KMS-11 (cell line): ENCODE results near the gene ITGA5.
"Not testable (repeated sequence)": the region's sequence is repeated elsewhere in the genome, so short reads cannot be mapped to it uniquely, and the experiment has no call there.

Source experiments
- H2AFZ ChIP-seq: fragments of 200-600 bp; sonication (generic); 2 replicates; pipeline ENCODE4 v1.6.1; 2016; ENCODE audit warnings: antibody characterized with exemption, mixed run types, low read depth
- H3K27ac ChIP-seq: fragments of 200-600 bp; sonication (generic); 2 replicates; pipeline ENCODE4 v1.6.1; 2016; ENCODE audit warnings: mild to moderate bottlenecking, mixed run types
- H3K27me3 ChIP-seq: fragments of 200-600 bp; sonication (generic); 2 replicates; pipeline ENCODE4 v1.6.1; 2017; ENCODE audit warnings: mild to moderate bottlenecking, low read depth, mixed run types, moderate library complexity; ENCODE audit not compliant: insufficient read depth
- H3K36me3 ChIP-seq: fragments of 200-600 bp; sonication (generic); 2 replicates; pipeline ENCODE4 v1.6.1; 2017; ENCODE audit warnings: mild to moderate bottlenecking, mixed run types; ENCODE audit not compliant: insufficient read depth
- H3K4me1 ChIP-seq: fragments of 200-600 bp; sonication (generic); 2 replicates; pipeline ENCODE4 v1.6.1; 2016; ENCODE audit warnings: mild to moderate bottlenecking, low read depth, mixed run types; ENCODE audit not compliant: poor library complexity, severe bottlenecking
- H3K4me2 ChIP-seq: fragments of 200-600 bp; sonication (generic); 2 replicates; pipeline ENCODE4 v1.7.0; 2016; ENCODE audit warnings: mild to moderate bottlenecking, mixed run types
- H3K4me3 ChIP-seq: fragments of 200-600 bp; sonication (generic); IDR thresholded peaks from 2 replicates; pipeline ENCODE4 v1.6.1; 2017; ENCODE audit warnings: low read depth, low read length, mixed read lengths; ENCODE audit not compliant: insufficient read depth
- H3K79me2 ChIP-seq: fragments of 200-600 bp; sonication (generic); 2 replicates; pipeline ENCODE4 v1.6.1; 2016; ENCODE audit warnings: low read depth, mixed run types; ENCODE audit not compliant: insufficient read depth
- H3K9ac ChIP-seq: fragments of 200-600 bp; sonication (generic); 2 replicates; pipeline ENCODE4 v1.6.1; 2016; ENCODE audit warnings: mild to moderate bottlenecking, mixed run types
- H4K20me1 ChIP-seq: fragments of 200-600 bp; sonication (generic); 2 replicates; pipeline ENCODE4 v1.6.1; 2016; ENCODE audit warnings: mild to moderate bottlenecking, mixed run types; ENCODE audit not compliant: insufficient read depth
- TF ChIP-seq, protein P1 (sequence below): fragments of 200-600 bp; sonication (generic); conservative IDR thresholded peaks from 2 replicates; pipeline ENCODE4 v1.6.1; 2017; ENCODE audit warnings: low read depth, mild to moderate bottlenecking, antibody characterized with exemption, low read length, moderate library complexity, mixed read lengths

ITGA5 gene

DNA sequence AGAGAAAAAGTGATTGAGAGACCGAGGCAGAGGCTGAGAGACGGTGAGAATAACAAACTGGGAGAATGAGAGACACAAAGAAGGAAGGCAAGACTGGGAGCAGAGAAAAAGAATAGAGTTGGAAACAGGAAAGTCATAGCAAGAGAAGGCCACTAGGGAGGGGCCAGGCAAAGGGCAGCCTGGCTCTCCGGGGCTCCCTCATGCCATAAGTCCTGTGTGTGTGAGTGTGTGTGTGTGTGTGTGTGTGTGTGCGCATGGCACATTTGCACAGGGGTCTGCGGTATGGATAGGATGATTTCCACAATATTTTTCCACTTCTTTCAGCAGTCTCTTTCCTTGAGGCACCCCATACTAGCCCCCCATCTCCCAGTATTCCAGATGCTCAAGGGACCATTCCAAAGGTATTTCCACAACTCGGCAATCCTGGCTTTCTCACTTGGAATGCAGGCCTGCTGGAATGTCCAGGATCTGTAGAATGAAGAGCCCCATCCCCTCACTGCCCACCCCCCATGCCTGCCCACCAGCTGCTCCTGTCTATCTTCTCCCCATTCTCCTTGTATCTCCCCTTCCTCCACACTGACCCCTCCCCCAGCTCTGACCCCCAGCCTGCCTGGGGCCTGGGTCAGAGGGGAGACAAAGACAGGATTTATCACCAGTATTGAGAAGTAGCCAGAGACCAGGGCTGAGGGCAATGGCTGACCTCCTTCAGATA is 63.8 kb downstream of the ITGA5 start:
- Histone ChIP-seq H3K4me3 (no peak overlapping the region), H3K4me2 (no peak overlapping the region), H3K27me3 (no peaks in the 10 kb centered on the region), H3K9ac (no peak overlapping the region), H4K20me1 (no peaks in the 10 kb centered on the region), H2AFZ (no peak overlapping the region), H3K36me3 (no peaks in the 10 kb centered on the region; the same call in 1 of the 2 replicates), H3K27ac (no peak overlapping the region), H3K4me1 (peaks cover 19% of the 10 kb centered on the region), H3K79me2 (no peaks in the 10 kb centered on the region)
- TF ChIP-seq, protein P1, sequence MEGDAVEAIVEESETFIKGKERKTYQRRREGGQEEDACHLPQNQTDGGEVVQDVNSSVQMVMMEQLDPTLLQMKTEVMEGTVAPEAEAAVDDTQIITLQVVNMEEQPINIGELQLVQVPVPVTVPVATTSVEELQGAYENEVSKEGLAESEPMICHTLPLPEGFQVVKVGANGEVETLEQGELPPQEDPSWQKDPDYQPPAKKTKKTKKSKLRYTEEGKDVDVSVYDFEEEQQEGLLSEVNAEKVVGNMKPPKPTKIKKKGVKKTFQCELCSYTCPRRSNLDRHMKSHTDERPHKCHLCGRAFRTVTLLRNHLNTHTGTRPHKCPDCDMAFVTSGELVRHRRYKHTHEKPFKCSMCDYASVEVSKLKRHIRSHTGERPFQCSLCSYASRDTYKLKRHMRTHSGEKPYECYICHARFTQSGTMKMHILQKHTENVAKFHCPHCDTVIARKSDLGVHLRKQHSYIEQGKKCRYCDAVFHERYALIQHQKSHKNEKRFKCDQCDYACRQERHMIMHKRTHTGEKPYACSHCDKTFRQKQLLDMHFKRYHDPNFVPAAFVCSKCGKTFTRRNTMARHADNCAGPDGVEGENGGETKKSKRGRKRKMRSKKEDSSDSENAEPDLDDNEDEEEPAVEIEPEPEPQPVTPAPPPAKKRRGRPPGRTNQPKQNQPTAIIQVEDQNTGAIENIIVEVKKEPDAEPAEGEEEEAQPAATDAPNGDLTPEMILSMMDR, result no peak

DNA sequence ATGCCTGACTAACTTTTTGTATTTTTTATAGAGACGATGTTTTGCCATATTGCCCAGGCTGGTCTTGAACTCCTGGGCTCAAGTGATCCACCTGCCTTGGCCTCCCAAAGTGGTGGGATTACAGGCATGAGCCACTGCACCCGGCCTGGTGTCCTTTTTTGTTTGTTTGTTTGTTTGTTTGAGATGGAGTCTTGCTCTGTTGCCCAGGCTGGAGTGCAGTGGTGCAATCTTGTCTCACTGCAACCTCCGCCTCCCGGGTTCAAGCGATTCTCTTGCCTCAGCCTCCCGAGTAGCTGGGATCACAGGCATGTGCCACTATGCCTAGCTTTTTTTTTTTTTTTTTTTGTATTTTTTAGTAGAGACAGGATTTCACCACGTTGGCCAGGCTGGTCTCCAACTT is 64.8 kb downstream of the ITGA5 start:
- H3K27me3 ChIP-seq, H3K4me2 ChIP-seq, H3K4me3 ChIP-seq, H2AFZ ChIP-seq, H3K27ac ChIP-seq, H3K79me2 ChIP-seq, H3K36me3 ChIP-seq, H3K9ac ChIP-seq, H4K20me1 ChIP-seq: not testable (repeated sequence)
- peaks cover 11% of the 10 kb centered on the region for H3K4me1 ChIP-seq

DNA sequence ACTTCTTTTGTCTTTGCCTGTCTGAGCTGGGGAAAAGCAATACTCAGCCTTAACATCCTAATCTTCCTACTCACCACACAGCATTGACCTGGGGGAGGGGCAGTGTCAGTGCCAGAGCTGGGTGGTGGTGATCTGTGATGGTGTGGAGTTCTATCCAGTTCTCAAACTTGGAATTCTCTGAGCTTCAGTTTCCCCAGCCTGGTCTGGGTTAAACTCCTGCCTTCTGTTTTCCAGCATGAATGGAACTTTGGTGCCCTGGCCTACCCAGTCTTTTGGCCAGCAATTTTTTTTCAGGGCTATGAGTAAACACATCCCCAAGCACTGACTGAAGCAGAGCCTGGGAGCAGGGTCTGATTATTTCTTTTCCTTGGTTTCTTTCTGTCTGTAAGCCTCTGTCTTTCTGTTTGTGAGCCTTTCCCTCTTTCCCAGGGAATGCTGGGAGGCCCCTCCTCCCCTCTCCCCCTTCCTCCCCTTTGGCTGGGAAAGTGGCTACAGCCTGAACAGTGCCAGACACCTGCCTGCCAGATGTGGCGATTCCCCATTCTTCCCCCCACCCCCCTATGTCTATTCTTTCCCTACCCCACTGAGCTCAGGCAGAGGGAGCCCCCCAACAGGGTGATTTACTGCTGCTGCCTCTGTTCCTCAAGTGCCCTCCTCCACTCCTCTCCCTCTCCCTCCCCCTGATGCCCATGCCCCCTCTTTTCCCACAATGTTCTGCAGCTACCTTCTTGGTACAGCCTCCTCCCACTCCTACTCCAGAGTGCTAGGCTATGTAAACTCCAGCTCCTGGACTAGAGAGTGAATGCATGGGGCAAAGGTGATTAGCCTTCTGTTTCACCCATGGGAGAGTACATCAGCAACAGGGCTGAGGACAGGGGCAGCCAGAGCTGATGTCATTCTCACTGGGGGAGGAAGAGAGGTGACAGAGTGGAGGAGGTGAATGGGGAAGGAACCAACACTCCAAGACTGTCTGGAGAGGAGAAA is 65.9 kb downstream of the ITGA5 start:
- H3K27me3 ChIP-seq, result no peaks in the 10 kb centered on the region; the same call in 1 of the 2 replicates
- no peak overlapping the region for H3K9ac ChIP-seq
- H3K27ac ChIP-seq, result no peak overlapping the region
- TF ChIP-seq, protein P1, result no peak
- H3K4me2 ChIP-seq, result no peak overlapping the region
- H3K36me3 ChIP-seq, result peaks cover 2% of the 10 kb centered on the region; the same call in 1 of the 2 replicates
- H4K20me1 ChIP-seq, result no peaks in the 10 kb centered on the region
- no peak overlapping the region for H2AFZ ChIP-seq
- H3K79me2 ChIP-seq, result no peaks in the 10 kb centered on the region
- no peak overlapping the region for H3K4me3 ChIP-seq
- H3K4me1 ChIP-seq, result peaks cover 5% of the 10 kb centered on the region

DNA sequence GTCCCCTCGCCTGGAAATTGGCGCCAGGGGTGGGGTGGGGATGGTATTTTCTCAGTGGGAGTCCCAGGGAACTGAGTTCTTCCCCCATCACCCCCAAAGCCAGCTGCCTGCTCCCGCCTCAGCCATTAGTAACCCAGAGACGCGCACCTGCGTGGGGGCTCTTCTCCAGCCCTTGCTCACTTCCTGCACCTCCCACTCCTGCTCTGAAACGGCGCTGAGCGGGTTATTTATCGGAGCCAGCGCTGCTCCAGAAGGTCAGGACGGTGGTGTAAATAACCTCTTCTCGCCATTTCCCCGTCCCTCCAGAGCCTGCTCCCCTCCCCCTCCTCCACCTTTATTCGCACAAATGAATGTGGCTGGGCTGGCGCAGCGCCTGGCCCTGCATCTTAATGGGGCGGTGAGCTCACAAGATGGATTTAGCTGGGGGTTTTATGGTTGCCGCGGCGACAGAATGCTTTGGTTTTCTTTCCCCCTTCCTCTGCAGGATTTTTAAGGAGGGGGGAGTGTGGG is 67.0 kb downstream of the ITGA5 start:
- Histone ChIP-seq H4K20me1 (no peaks in the 10 kb centered on the region), H3K36me3 (peaks cover 7% of the 10 kb centered on the region; the same call in 1 of the 2 replicates), H2AFZ (no peak overlapping the region), H3K9ac (no peak overlapping the region), H3K4me3 (no peak overlapping the region), H3K27ac (no peak overlapping the region), H3K4me2 (no peak overlapping the region), H3K27me3 (no peaks in the 10 kb centered on the region; the same call in 1 of the 2 replicates), H3K4me1 (no peaks in the 10 kb centered on the region), H3K79me2 (no peaks in the 10 kb centered on the region)
- TF ChIP-seq, protein P1, result no peak
